ENCODE measurements around the gene OSBPL3.
"Not testable (repeated sequence)": the region's sequence is repeated elsewhere in the genome, so short reads cannot be mapped to it uniquely, and the experiment has no call there.

The OSBPL3 gene

GRCh38 chr7:24979863-24980533, at the start of gene OSBPL3:
OSBPL3 (minus strand) TSS chr7:24980178; CDS start chr7:24892472, 87,706 bp downstream.
- DNase-seq: peak; percentile 94 to 96

GRCh38 chr7:25029075-25029474, 49.1 kb upstream of the OSBPL3 start:
- no peak for DNase-seq

GRCh38 chr7:25028370-25029021, 48.5 kb upstream of the OSBPL3 start:
- peak; percentile 30 to 47 for DNase-seq

GRCh38 chr7:25026156-25026555, 46.2 kb upstream of the OSBPL3 start:
- no peak for DNase-seq

GRCh38 chr7:25025218-25025671, 45.3 kb upstream of the OSBPL3 start:
- no peak for DNase-seq

GRCh38 chr7:25024066-25024465, 44.1 kb upstream of the OSBPL3 start:
- no peak for DNase-seq

GRCh38 chr7:25017671-25018070, 37.7 kb upstream of the OSBPL3 start:
- not testable (repeated sequence) for DNase-seq

GRCh38 chr7:25014756-25015155, 34.8 kb upstream of the OSBPL3 start:
- DNase-seq: no peak

- not testable (repeated sequence) for DNase-seq
These were observed 32.7 kb upstream of the OSBPL3 start for GRCh38 chr7:25012710-25013109.

- no peak for DNase-seq
These were observed 32.3 kb upstream of the OSBPL3 start for GRCh38 chr7:25012254-25012653.

- no peak for DNase-seq
These were observed 29.3 kb upstream of the OSBPL3 start for GRCh38 chr7:25009257-25009656.

- no peak for DNase-seq
These were observed 27.7 kb upstream of the OSBPL3 start for GRCh38 chr7:25007668-25008067.

GRCh38 chr7:25006276-25006675, 26.3 kb upstream of the OSBPL3 start:
- DNase-seq: no peak

- DNase-seq: no peak
These were observed 25.7 kb upstream of the OSBPL3 start for GRCh38 chr7:25005658-25006057.

- no peak for DNase-seq
These were observed 22.8 kb upstream of the OSBPL3 start for GRCh38 chr7:25002786-25003185.

GRCh38 chr7:24995466-24995865, 15.5 kb upstream of the OSBPL3 start:
- no peak for DNase-seq

GRCh38 chr7:24992314-24992713, 12.3 kb upstream of the OSBPL3 start:
- DNase-seq: no peak

GRCh38 chr7:24991353-24991752, 11.4 kb upstream of the OSBPL3 start:
- no peak for DNase-seq

- DNase-seq: no peak
These were observed 7.4 kb upstream of the OSBPL3 start for GRCh38 chr7:24987331-24987842.

GRCh38 chr7:24982917-24983316, 2.9 kb upstream of the OSBPL3 start:
- no peak for DNase-seq

- DNase-seq: peak; percentile 46 to 66
These were observed 1.4 kb upstream of the OSBPL3 start for GRCh38 chr7:24981171-24981951.

- DNase-seq: peak in 1 of 2 donors; percentile 38
These were observed 674 bp upstream of the OSBPL3 start for GRCh38 chr7:24980534-24981170.

- DNase-seq: peak; percentile 73 to 79
These were observed 512 bp downstream of the OSBPL3 start for GRCh38 chr7:24979470-24979862.

Data from activated CD4-positive, alpha-beta T cell treated with anti-CD3 and anti-CD28 coated beads for 4 hours (primary cell).